Measurements from ENCODE around the gene NUP43.

- no peak for TF ChIP-seq POLR2A (IDR thresholded peaks at IDR 0.05; ENCODE audit: low read depth, low read length)
- TF ChIP-seq POLR2AphosphoS5 (IDR thresholded peaks at IDR 0.05; ENCODE audit: low read depth, low read length), result no peak
- TF ChIP-seq TAF1 (IDR thresholded peaks at IDR 0.05; ENCODE audit: low read depth, low read length), result no peak
- TF ChIP-seq SPI1 (IDR thresholded peaks at IDR 0.05; ENCODE audit: low read depth, low read length), result no peak
Observed at GRCh38 chr6:149777624-149778023, 31.3 kb upstream of the NUP43 start.

Data from GM12891 (cell line).